Tibial nerve (tissue), 3 donors: Measurements from ENCODE around the gene NAXD.

ENCODE experiments used
- POLR2A ChIP-seq, 2 donors: fragments of 450-650 bp; IDR thresholded peaks; one replicate each; pipeline ENCODE4 v1.6.1; 2017; ENCODE audit warnings: antibody characterized with exemption in 2 of 2, mild to moderate bottlenecking in 2 of 2, moderate library complexity in 2 of 2
- TF ChIP-seq, protein P1 (sequence below), 5 experiments: fragments of 200-600 bp in 3 of 5; fragments of 450-650 bp in 2 of 5; sonication (generic) in 3 of 5; IDR thresholded peaks; one replicate each; pipeline ENCODE4 v1.5.1; 2016 to 2019; ENCODE audit warnings: antibody characterized with exemption in 5 of 5, mild to moderate bottlenecking in 3 of 5, moderate library complexity in 2 of 5

- TF ChIP-seq, protein P1, sequence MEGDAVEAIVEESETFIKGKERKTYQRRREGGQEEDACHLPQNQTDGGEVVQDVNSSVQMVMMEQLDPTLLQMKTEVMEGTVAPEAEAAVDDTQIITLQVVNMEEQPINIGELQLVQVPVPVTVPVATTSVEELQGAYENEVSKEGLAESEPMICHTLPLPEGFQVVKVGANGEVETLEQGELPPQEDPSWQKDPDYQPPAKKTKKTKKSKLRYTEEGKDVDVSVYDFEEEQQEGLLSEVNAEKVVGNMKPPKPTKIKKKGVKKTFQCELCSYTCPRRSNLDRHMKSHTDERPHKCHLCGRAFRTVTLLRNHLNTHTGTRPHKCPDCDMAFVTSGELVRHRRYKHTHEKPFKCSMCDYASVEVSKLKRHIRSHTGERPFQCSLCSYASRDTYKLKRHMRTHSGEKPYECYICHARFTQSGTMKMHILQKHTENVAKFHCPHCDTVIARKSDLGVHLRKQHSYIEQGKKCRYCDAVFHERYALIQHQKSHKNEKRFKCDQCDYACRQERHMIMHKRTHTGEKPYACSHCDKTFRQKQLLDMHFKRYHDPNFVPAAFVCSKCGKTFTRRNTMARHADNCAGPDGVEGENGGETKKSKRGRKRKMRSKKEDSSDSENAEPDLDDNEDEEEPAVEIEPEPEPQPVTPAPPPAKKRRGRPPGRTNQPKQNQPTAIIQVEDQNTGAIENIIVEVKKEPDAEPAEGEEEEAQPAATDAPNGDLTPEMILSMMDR (IDR thresholded peaks at IDR 0.05), result no peak
- TF ChIP-seq POLR2A (IDR thresholded peaks at IDR 0.05), result no peak
Measured at GRCh38 chr13:110650436-110650835, 35.1 kb downstream of the NAXD start.
